ENCODE measurements around the gene TPPP2.

TPPP2 gene

GRCh38 chr14:21072031-21072473 is 42.0 kb downstream of the TPPP2 start:
- peak overlapping the region; percentile 88 for H3K9ac ChIP-seq (ENCODE audit: low read length)
- H3K4me1 ChIP-seq (ENCODE audit: control insufficient read depth, insufficient read depth, low read depth, low read length), result peaks cover 29% of the 10 kb centered on the region
- DNase-seq, result peak; percentile 81
- H3K4ac ChIP-seq (ENCODE audit: low read depth in 1 of 2, low read length in 2 of 2), result no peak overlapping the region
- H4K91ac ChIP-seq (ENCODE audit: low read length), result no peak overlapping the region
- peak overlapping the region; percentile 91 for H3K4me2 ChIP-seq (ENCODE audit: low read length, poor library complexity, severe bottlenecking)
- H2AFZ ChIP-seq (ENCODE audit: low read depth, low read length), result no peak overlapping the region
- H3K18ac ChIP-seq (ENCODE audit: low read depth in 1 of 2, low read length in 2 of 2), result peak overlapping the region in 1 of 2 experiments; percentile 84
- no peak overlapping the region for H2BK120ac ChIP-seq (ENCODE audit: low read depth, low read length)
- H2BK15ac ChIP-seq (ENCODE audit: low read depth, poor library complexity, severe bottlenecking), result no peak overlapping the region
- peaks cover 40 to 43% of the 10 kb centered on the region in 2 experiments for H3K36me3 ChIP-seq (ENCODE audit: control insufficient read depth in 1 of 2, insufficient read depth in 2 of 2, low read depth in 1 of 2, low read length in 2 of 2)
- H3K79me1 ChIP-seq (replicated peaks; ENCODE audit: low read length, poor library complexity, severe bottlenecking), result peaks cover 43% of the 10 kb centered on the region
- H3K27me3 ChIP-seq (ENCODE audit: control insufficient read depth in 1 of 2, insufficient read depth in 1 of 2, low read length in 2 of 2), result no peaks in the 10 kb centered on the region
- H2BK5ac ChIP-seq (ENCODE audit: low read depth, low read length, poor library complexity, severe bottlenecking), result peak overlapping the region; percentile 92
- peak overlapping the region in 1 of 2 experiments; percentile 92 for H3K4me3 ChIP-seq (ENCODE audit: insufficient read depth in 1 of 2, low read depth in 1 of 2, low read length in 2 of 2)
- peak overlapping the region; percentile 100 for H3K27ac ChIP-seq (ENCODE audit: low read length, poor library complexity, severe bottlenecking)
- H2AK5ac ChIP-seq (ENCODE audit: low read length, severe bottlenecking), result peak overlapping the region; percentile 76
- H3K14ac ChIP-seq (ENCODE audit: low read length in 2 of 2), result no peak overlapping the region
- H2BK12ac ChIP-seq (ENCODE audit: low read length in 2 of 2), result no peak overlapping the region
- no peak overlapping the region for H3K23ac ChIP-seq (ENCODE audit: low read length in 2 of 2)
- 33% methylated on average over 4 of the region's 4 CpGs for WGBS
- no peaks in the 10 kb centered on the region for H3K9me3 ChIP-seq (ENCODE audit: control insufficient read depth, low read length)
- no peak overlapping the region for H4K8ac ChIP-seq (ENCODE audit: low read length)

- peaks cover 47% of the 10 kb centered on the region for H3K79me1 ChIP-seq (replicated peaks; ENCODE audit: low read length, poor library complexity, severe bottlenecking)
- peaks cover 45 to 51% of the 10 kb centered on the region in 2 experiments for H3K36me3 ChIP-seq (ENCODE audit: control insufficient read depth in 1 of 2, insufficient read depth in 2 of 2, low read depth in 1 of 2, low read length in 2 of 2)
- H3K4ac ChIP-seq (ENCODE audit: low read depth in 1 of 2, low read length in 2 of 2), result peak overlapping the region in 1 of 2 experiments; percentile 24
- no peak overlapping the region for H2BK5ac ChIP-seq (ENCODE audit: low read depth, low read length, poor library complexity, severe bottlenecking)
- 96% methylated on average over 9 of the region's 9 CpGs for WGBS
- no peak overlapping the region for H2AFZ ChIP-seq (ENCODE audit: low read depth, low read length)
- peak overlapping the region; percentile 100 for H3K27ac ChIP-seq (ENCODE audit: low read length, poor library complexity, severe bottlenecking)
- H3K4me3 ChIP-seq (ENCODE audit: insufficient read depth in 1 of 2, low read depth in 1 of 2, low read length in 2 of 2), result peak overlapping the region in 1 of 2 experiments; percentile 54
- H3K4me1 ChIP-seq (ENCODE audit: control insufficient read depth, insufficient read depth, low read depth, low read length), result peaks cover 29% of the 10 kb centered on the region
- no peak overlapping the region for H2BK120ac ChIP-seq (ENCODE audit: low read depth, low read length)
- no peak overlapping the region for H4K8ac ChIP-seq (ENCODE audit: low read length)
- no peaks in the 10 kb centered on the region for H3K9me3 ChIP-seq (ENCODE audit: control insufficient read depth, low read length)
- peak overlapping the region; percentile 3 for H2BK15ac ChIP-seq (ENCODE audit: low read depth, poor library complexity, severe bottlenecking)
- peak overlapping the region; percentile 76 for H2AK5ac ChIP-seq (ENCODE audit: low read length, severe bottlenecking)
- no peaks in the 10 kb centered on the region for H3K27me3 ChIP-seq (ENCODE audit: control insufficient read depth in 1 of 2, insufficient read depth in 1 of 2, low read length in 2 of 2)
- peak overlapping the region; percentile 58 for H4K91ac ChIP-seq (ENCODE audit: low read length)
- no peak for DNase-seq
- H3K23ac ChIP-seq (ENCODE audit: low read length in 2 of 2), result no peak overlapping the region
- peak overlapping the region; percentile 91 for H3K4me2 ChIP-seq (ENCODE audit: low read length, poor library complexity, severe bottlenecking)
- peak overlapping the region in 1 of 2 experiments; percentile 47 for H2BK12ac ChIP-seq (ENCODE audit: low read length in 2 of 2)
- no peak overlapping the region for H3K18ac ChIP-seq (ENCODE audit: low read depth in 1 of 2, low read length in 2 of 2)
- H3K9ac ChIP-seq (ENCODE audit: low read length), result peak overlapping the region; percentile 88
- peak overlapping the region in 1 of 2 experiments; percentile 35 for H3K14ac ChIP-seq (ENCODE audit: low read length in 2 of 2)
These were observed 42.8 kb downstream of the TPPP2 start for GRCh38 chr14:21072781-21073339.

GRCh38 chr14:21073921-21074320 is 43.9 kb downstream of the TPPP2 start:
- no peak overlapping the region for H3K4ac ChIP-seq (ENCODE audit: low read depth in 1 of 2, low read length in 2 of 2)
- no peaks in the 10 kb centered on the region for H3K27me3 ChIP-seq (ENCODE audit: control insufficient read depth in 1 of 2, insufficient read depth in 1 of 2, low read length in 2 of 2)
- no peak overlapping the region for H2BK12ac ChIP-seq (ENCODE audit: low read length in 2 of 2)
- no peak overlapping the region for H3K4me2 ChIP-seq (ENCODE audit: low read length, poor library complexity, severe bottlenecking)
- H2AFZ ChIP-seq (ENCODE audit: low read depth, low read length), result no peak overlapping the region
- H3K36me3 ChIP-seq (ENCODE audit: control insufficient read depth in 1 of 2, insufficient read depth in 2 of 2, low read depth in 1 of 2, low read length in 2 of 2), result peaks cover 55 to 62% of the 10 kb centered on the region in 2 experiments
- DNase-seq, result no peak
- H2AK5ac ChIP-seq (ENCODE audit: low read length, severe bottlenecking), result no peak overlapping the region
- H2BK5ac ChIP-seq (ENCODE audit: low read depth, low read length, poor library complexity, severe bottlenecking), result no peak overlapping the region
- peaks cover 51% of the 10 kb centered on the region for H3K79me1 ChIP-seq (replicated peaks; ENCODE audit: low read length, poor library complexity, severe bottlenecking)
- H3K9me3 ChIP-seq (ENCODE audit: control insufficient read depth, low read length), result no peaks in the 10 kb centered on the region
- H4K91ac ChIP-seq (ENCODE audit: low read length), result peak overlapping the region; percentile 55
- H3K9ac ChIP-seq (ENCODE audit: low read length), result peak overlapping the region; percentile 12
- 97% methylated on average over 9 of the region's 9 CpGs for WGBS
- no peak overlapping the region for H3K27ac ChIP-seq (ENCODE audit: low read length, poor library complexity, severe bottlenecking)
- H3K18ac ChIP-seq (ENCODE audit: low read depth in 1 of 2, low read length in 2 of 2), result no peak overlapping the region
- no peak overlapping the region for H2BK15ac ChIP-seq (ENCODE audit: low read depth, poor library complexity, severe bottlenecking)
- H3K23ac ChIP-seq (ENCODE audit: low read length in 2 of 2), result no peak overlapping the region
- no peak overlapping the region for H4K8ac ChIP-seq (ENCODE audit: low read length)
- peaks cover 24% of the 10 kb centered on the region for H3K4me1 ChIP-seq (ENCODE audit: control insufficient read depth, insufficient read depth, low read depth, low read length)
- no peak overlapping the region for H3K4me3 ChIP-seq (ENCODE audit: insufficient read depth in 1 of 2, low read depth in 1 of 2, low read length in 2 of 2)
- no peak overlapping the region for H2BK120ac ChIP-seq (ENCODE audit: low read depth, low read length)
- H3K14ac ChIP-seq (ENCODE audit: low read length in 2 of 2), result no peak overlapping the region

- WGBS, result 94% methylated on average over 26 of the region's 26 CpGs
- H2BK12ac ChIP-seq (ENCODE audit: low read length in 2 of 2), result no peak overlapping the region
These were observed 44.6 kb downstream of the TPPP2 start for GRCh38 chr14:21074398-21075272.

More at GRCh38 chr14:21074398-21075272, 44.6 kb downstream of the TPPP2 start:
- H4K8ac ChIP-seq (ENCODE audit: low read length), result peak overlapping the region; percentile 14
- no peaks in the 10 kb centered on the region for H3K27me3 ChIP-seq (ENCODE audit: control insufficient read depth in 1 of 2, insufficient read depth in 1 of 2, low read length in 2 of 2)
- H3K4me2 ChIP-seq (ENCODE audit: low read length, poor library complexity, severe bottlenecking), result no peak overlapping the region
- H2AFZ ChIP-seq (ENCODE audit: low read depth, low read length), result no peak overlapping the region
- H3K9me3 ChIP-seq (ENCODE audit: control insufficient read depth, low read length), result no peaks in the 10 kb centered on the region
- H3K4me3 ChIP-seq (ENCODE audit: insufficient read depth in 1 of 2, low read depth in 1 of 2, low read length in 2 of 2), result no peak overlapping the region
- H3K9ac ChIP-seq (ENCODE audit: low read length), result no peak overlapping the region
- H3K14ac ChIP-seq (ENCODE audit: low read length in 2 of 2), result no peak overlapping the region
- no peak overlapping the region for H3K23ac ChIP-seq (ENCODE audit: low read length in 2 of 2)
- H2BK120ac ChIP-seq (ENCODE audit: low read depth, low read length), result no peak overlapping the region
- H3K36me3 ChIP-seq (ENCODE audit: control insufficient read depth in 1 of 2, insufficient read depth in 2 of 2, low read depth in 1 of 2, low read length in 2 of 2), result peaks cover 63 to 69% of the 10 kb centered on the region in 2 experiments
- no peak overlapping the region for H2BK15ac ChIP-seq (ENCODE audit: low read depth, poor library complexity, severe bottlenecking)
- peaks cover 19% of the 10 kb centered on the region for H3K4me1 ChIP-seq (ENCODE audit: control insufficient read depth, insufficient read depth, low read depth, low read length)
- no peak overlapping the region for H3K18ac ChIP-seq (ENCODE audit: low read depth in 1 of 2, low read length in 2 of 2)
- H3K4ac ChIP-seq (ENCODE audit: low read depth in 1 of 2, low read length in 2 of 2), result no peak overlapping the region
- H2BK5ac ChIP-seq (ENCODE audit: low read depth, low read length, poor library complexity, severe bottlenecking), result no peak overlapping the region
- peaks cover 50% of the 10 kb centered on the region for H3K79me1 ChIP-seq (replicated peaks; ENCODE audit: low read length, poor library complexity, severe bottlenecking)
- DNase-seq, result no peak
- peak overlapping the region; percentile 16 for H4K91ac ChIP-seq (ENCODE audit: low read length)
- no peak overlapping the region for H3K27ac ChIP-seq (ENCODE audit: low read length, poor library complexity, severe bottlenecking)
- peak overlapping the region; percentile 51 for H2AK5ac ChIP-seq (ENCODE audit: low read length, severe bottlenecking)

Measured in mesenchymal stem cell (in vitro differentiated cells and primary cell).